H1 (cell line): ENCODE results near the gene ACCSL. TPM values are rescaled to one million over a fixed set of nuclear protein-coding genes. Genes with fewer than 3 reads are reported as not detected.

Source experiments
- CTCF ChIA-PET: fragments of 300-600 bp; sonication (Branson Sonifier 250); formaldehyde crosslinking; loops from one replicate; lab custom pipeline; 2021; ENCODE audit not compliant: partially characterized antibody; lab: Charles Lee
- POLR2A ChIA-PET: fragments of 300-600 bp; sonication (Branson Sonifier 250); formaldehyde crosslinking; loops from one replicate; lab custom pipeline; 2021; ENCODE audit warnings: inconsistent platforms; ENCODE audit not compliant: partially characterized antibody; lab: Charles Lee
- DNase-seq, 2 experiments: peaks; one replicate each; pipeline versions ENCODE4 v3.0.0 to v3.0.0-alpha.2; 2010 to 2022; ENCODE audit warnings: low spot score in 2 of 2, low read depth in 1 of 2, mixed read lengths in 1 of 2
- FAIRE-seq: peaks from 2 replicates; lab custom pipeline; 2011; peaks lifted over from hg19 to GRCh38; lab: Jason Lieb, UNC
- H2AFZ ChIP-seq: 2 replicates; pipeline ENCODE4 v1.8.1; 2012; ENCODE audit warnings: low read length, inconsistent platforms
- H2AK5ac ChIP-seq: 2 replicates; pipeline ENCODE4 v1.6.1; 2013; ENCODE audit warnings: low read depth, low read length
- H2BK120ac ChIP-seq: replicated peaks from 2 replicates; pipeline ENCODE3; 2013; ENCODE audit warnings: low read depth, low read length, inconsistent platforms
- H2BK12ac ChIP-seq: 2 replicates; pipeline ENCODE4 v1.6.1; 2013; ENCODE audit warnings: low read depth, low read length
- H2BK15ac ChIP-seq: 2 replicates; pipeline ENCODE4 v1.6.1; 2013; ENCODE audit warnings: low read length
- H2BK20ac ChIP-seq: 2 replicates; pipeline ENCODE4 v1.6.1; 2013; ENCODE audit warnings: low read length
- H2BK5ac ChIP-seq: 2 replicates; pipeline ENCODE4 v1.6.1; 2013; ENCODE audit warnings: low read depth, low read length
- H3K14ac ChIP-seq: 2 replicates; pipeline ENCODE4 v1.6.1; 2013; ENCODE audit warnings: inconsistent platforms; ENCODE audit not compliant: insufficient read length
- H3K18ac ChIP-seq: 2 replicates; pipeline ENCODE4 v1.6.1; 2013; ENCODE audit warnings: low read length; ENCODE audit errors: extremely low read depth
- H3K23ac ChIP-seq: 2 replicates; pipeline ENCODE4 v1.6.1; 2013; ENCODE audit warnings: inconsistent platforms; ENCODE audit not compliant: insufficient read length
- H3K23me2 ChIP-seq: 2 replicates; pipeline ENCODE4 v1.6.1; 2013; ENCODE audit warnings: low read depth, low read length
- H3K27ac ChIP-seq: 2 replicates; pipeline ENCODE4 v1.6.1; 2011; ENCODE audit warnings: low read depth, low read length, inconsistent platforms
- H3K27me3 ChIP-seq, 4 experiments: replicated peaks in 1 of 4; 1 replicate in 1 of 4; 2 replicates in 3 of 4; pipeline versions ENCODE4 v1.6.1 to v1.8.1; 2011 to 2013; ENCODE audit warnings: low read length in 3 of 4, mild to moderate bottlenecking in 3 of 4, inconsistent platforms in 2 of 4, mixed read lengths in 2 of 4, moderate library complexity in 1 of 4; ENCODE audit not compliant: control insufficient read depth in 3 of 4, insufficient read depth in 3 of 4; ENCODE audit errors: extremely low read depth in 1 of 4
- H3K36me3 ChIP-seq, 4 experiments: 2 replicates each; pipeline versions ENCODE4 v1.6.1 to v1.8.1; 2011 to 2013; ENCODE audit warnings: mild to moderate bottlenecking in 4 of 4, low read length in 3 of 4, moderate library complexity in 2 of 4, control low read depth in 1 of 4, inconsistent platforms in 1 of 4; ENCODE audit not compliant: insufficient read depth in 4 of 4, control insufficient read depth in 2 of 4
- H3K4ac ChIP-seq: replicated peaks from 2 replicates; pipeline ENCODE3; 2013; ENCODE audit warnings: low read length, low read depth, mixed read lengths, inconsistent platforms; ENCODE audit not compliant: insufficient read length
- H3K4me1 ChIP-seq, 4 experiments: replicated peaks in 1 of 4; 1 replicate in 1 of 4; 2 replicates in 3 of 4; pipeline versions ENCODE4 v1.6.1 to v1.8.1; 2011 to 2013; ENCODE audit warnings: low read length in 3 of 4, inconsistent platforms in 2 of 4, mixed read lengths in 1 of 4; ENCODE audit not compliant: insufficient read depth in 4 of 4, control insufficient read depth in 3 of 4
- H3K4me2 ChIP-seq, 2 experiments: 2 replicates each; pipeline versions ENCODE4 v1.6.1 to v1.8.1; 2011 to 2013; ENCODE audit warnings: low read depth in 2 of 2, low read length in 2 of 2, control low read depth in 1 of 2, inconsistent platforms in 1 of 2, mild to moderate bottlenecking in 1 of 2; ENCODE audit not compliant: insufficient read depth in 1 of 2
- H3K4me3 ChIP-seq, 4 experiments: fragments of 200-600, 300-600 bp in 1 of 4; sonication (generic), shearing (Covaris generic), sonication (Bioruptor Twin) in 1 of 4; 2 replicates each; pipeline versions ENCODE4 v1.5.1 to v1.8.1; 2011 to 2016; ENCODE audit warnings: low read length in 4 of 4, low read depth in 3 of 4, control low read depth in 2 of 4, inconsistent platforms in 2 of 4, mild to moderate bottlenecking in 2 of 4, mixed read lengths in 1 of 4, moderate library complexity in 1 of 4; ENCODE audit not compliant: insufficient read depth in 2 of 4; ENCODE audit errors: extremely low read depth in 1 of 4
- H3K56ac ChIP-seq: replicated peaks from 2 replicates; pipeline ENCODE3; 2013; ENCODE audit warnings: low read depth, mild to moderate bottlenecking, mixed read lengths, low read length, inconsistent platforms; ENCODE audit not compliant: insufficient read length
- H3K79me1 ChIP-seq: 2 replicates; pipeline ENCODE4 v1.6.1; 2013; ENCODE audit warnings: low read depth, low read length, control low read depth
- H3K79me2 ChIP-seq, 2 experiments: 2 replicates each; pipeline versions ENCODE4 v1.6.1 to v1.8.1; 2012 to 2013; ENCODE audit warnings: low read length in 2 of 2, mild to moderate bottlenecking in 2 of 2, inconsistent platforms in 1 of 2; ENCODE audit not compliant: insufficient read depth in 2 of 2, control insufficient read depth in 1 of 2
- H3K9ac ChIP-seq, 4 experiments: replicated peaks in 1 of 4; 1 replicate in 1 of 4; 2 replicates in 3 of 4; pipeline versions ENCODE4 v1.6.1 to v1.8.1; 2011 to 2013; ENCODE audit warnings: low read depth in 3 of 4, low read length in 3 of 4, control low read depth in 2 of 4, mild to moderate bottlenecking in 2 of 4, moderate library complexity in 2 of 4, inconsistent platforms in 1 of 4; ENCODE audit errors: extremely low read depth in 1 of 4
- H3K9me3 ChIP-seq, 2 experiments: 2 replicates each; pipeline versions ENCODE4 v1.6.1 to v1.8.1; 2012 to 2013; ENCODE audit warnings: mild to moderate bottlenecking in 2 of 2, moderate library complexity in 2 of 2, control low read depth in 1 of 2, inconsistent platforms in 1 of 2, low read depth in 1 of 2, low read length in 1 of 2, mixed read lengths in 1 of 2; ENCODE audit not compliant: insufficient read depth in 2 of 2
- H4K20me1 ChIP-seq, 2 experiments: replicated peaks in 1 of 2; 2 replicates each; pipeline versions ENCODE3 to v1.8.1; 2011 to 2013; ENCODE audit warnings: inconsistent platforms in 2 of 2, low read length in 2 of 2, mild to moderate bottlenecking in 1 of 2; ENCODE audit not compliant: insufficient read depth in 2 of 2, control insufficient read depth in 1 of 2
- H4K5ac ChIP-seq: 2 replicates; pipeline ENCODE4 v1.6.1; 2013; ENCODE audit warnings: low read length, low read depth, mixed read lengths, inconsistent platforms; ENCODE audit not compliant: insufficient read length
- H4K8ac ChIP-seq: 2 replicates; pipeline ENCODE4 v1.8.0; 2013; ENCODE audit warnings: mild to moderate bottlenecking, moderate library complexity, low read length, inconsistent platforms; ENCODE audit not compliant: insufficient read depth; ENCODE audit errors: extremely low read depth
- H4K91ac ChIP-seq: replicated peaks from 2 replicates; pipeline ENCODE3; 2013; ENCODE audit warnings: low read length, mixed read lengths, inconsistent platforms; ENCODE audit not compliant: insufficient read length
- CEBPB ChIP-seq: IDR thresholded peaks from 2 replicates; pipeline ENCODE4 v1.6.1; 2012; ENCODE audit warnings: low read depth, low read length
- KDM4A ChIP-seq: IDR thresholded peaks from one replicate; pipeline ENCODE4 v1.7.1; 2012; ENCODE audit warnings: low read depth, mild to moderate bottlenecking, moderate library complexity, low read length, inconsistent platforms; ENCODE audit not compliant: severe bottlenecking
- POLR2A ChIP-seq, 2 experiments: IDR thresholded peaks; 1 replicate in 1 of 2; 2 replicates in 1 of 2; pipeline ENCODE4 v1.6.1; 2011; ENCODE audit warnings: low read depth in 2 of 2, low read length in 2 of 2, mild to moderate bottlenecking in 2 of 2; ENCODE audit errors: control extremely low read depth in 1 of 2
- POLR2AphosphoS5 ChIP-seq: IDR thresholded peaks from 2 replicates; pipeline ENCODE4 v1.6.1; 2011; ENCODE audit warnings: low read depth, low read length
- POU5F1 ChIP-seq: IDR thresholded peaks from 2 replicates; pipeline ENCODE4 v1.6.1; 2011; ENCODE audit warnings: low read depth, mild to moderate bottlenecking, low read length, moderate library complexity
- SUZ12 ChIP-seq: fragments of 200-600 bp; sonication (generic); IDR thresholded peaks from 2 replicates; pipeline ENCODE4 v1.6.1; 2012; ENCODE audit warnings: mild to moderate bottlenecking, inconsistent platforms, low read length, moderate library complexity, mixed read lengths
- TAF7 ChIP-seq: optimal IDR thresholded peaks from 2 replicates; pipeline ENCODE3; 2011; ENCODE audit warnings: low read depth, mild to moderate bottlenecking, inconsistent platforms, low read length, moderate library complexity, borderline replicate concordance
- TBP ChIP-seq: IDR thresholded peaks from 2 replicates; pipeline ENCODE4 v1.6.1; 2011; ENCODE audit warnings: low read depth, low read length, improper control_type of control experiment
- TCF12 ChIP-seq: IDR thresholded peaks from 2 replicates; pipeline ENCODE4 v1.6.1; 2011; ENCODE audit warnings: low read depth, mild to moderate bottlenecking, low read length
- TEAD4 ChIP-seq: IDR thresholded peaks from 2 replicates; pipeline ENCODE4 v1.6.1; 2012; ENCODE audit warnings: low read depth, low read length, inconsistent platforms, mixed read lengths
- WGBS, 2 experiments: shearing (Covaris generic) in 1 of 2; methylation state at CpG; one replicate each; pipeline versions ENCODE4 v1.1.6 to v1.1.7; 2013 to 2015; ENCODE audit warnings: low lambda C conversion rate in 2 of 2, mixed read lengths in 2 of 2, inconsistent platforms in 1 of 2, low coverage in 1 of 2, missing lambda C conversion rate in 1 of 2; ENCODE audit not compliant: insufficient replicate concordance in 2 of 2, insufficient coverage in 1 of 2, insufficient read length in 1 of 2; ENCODE audit errors: extremely low coverage in 1 of 2, missing lambda C conversion rate in 1 of 2; 5-methylcytosine and 5-hydroxymethylcytosine counted together
- polyA plus RNA-seq, 7 experiments: library from polyadenylated mRNA; depleted of rRNA in 3 of 7; stranded (reverse) in 5 of 7; unstranded in 2 of 7; fragments of >200 nt in 5 of 7; fragments of 200-250 nt in 2 of 7; gene quantifications; 1 replicate in 5 of 7; 2 replicates in 1 of 7; 4 replicates in 1 of 7; pipeline versions ENCODE4 v1.2.1 to v1.2.3, GENCODE V29; 2011 to 2013; ENCODE audit warnings: missing spikeins in 2 of 7, mixed read lengths in 2 of 7
- total RNA-seq: library from RNA; stranded (reverse); fragmentation: NEBNext Ultra II Directional; extraction: Animal tissue kit (Norgen Biotek cat#: 25700); gene quantifications from 2 replicates; pipeline ENCODE4 v1.2.1, GENCODE V29; 2021
- TF ChIP-seq, protein P1 (sequence below): IDR thresholded peaks from 2 replicates; pipeline ENCODE4 v1.6.1; 2012; ENCODE audit warnings: low read length, inconsistent platforms

The ACCSL gene
- total and polyA plus RNA-seq, 2 of the 8 experiments (the other 6 are each of a cell fraction or from before 2014, with no cell fraction given), result not detected

DNA sequence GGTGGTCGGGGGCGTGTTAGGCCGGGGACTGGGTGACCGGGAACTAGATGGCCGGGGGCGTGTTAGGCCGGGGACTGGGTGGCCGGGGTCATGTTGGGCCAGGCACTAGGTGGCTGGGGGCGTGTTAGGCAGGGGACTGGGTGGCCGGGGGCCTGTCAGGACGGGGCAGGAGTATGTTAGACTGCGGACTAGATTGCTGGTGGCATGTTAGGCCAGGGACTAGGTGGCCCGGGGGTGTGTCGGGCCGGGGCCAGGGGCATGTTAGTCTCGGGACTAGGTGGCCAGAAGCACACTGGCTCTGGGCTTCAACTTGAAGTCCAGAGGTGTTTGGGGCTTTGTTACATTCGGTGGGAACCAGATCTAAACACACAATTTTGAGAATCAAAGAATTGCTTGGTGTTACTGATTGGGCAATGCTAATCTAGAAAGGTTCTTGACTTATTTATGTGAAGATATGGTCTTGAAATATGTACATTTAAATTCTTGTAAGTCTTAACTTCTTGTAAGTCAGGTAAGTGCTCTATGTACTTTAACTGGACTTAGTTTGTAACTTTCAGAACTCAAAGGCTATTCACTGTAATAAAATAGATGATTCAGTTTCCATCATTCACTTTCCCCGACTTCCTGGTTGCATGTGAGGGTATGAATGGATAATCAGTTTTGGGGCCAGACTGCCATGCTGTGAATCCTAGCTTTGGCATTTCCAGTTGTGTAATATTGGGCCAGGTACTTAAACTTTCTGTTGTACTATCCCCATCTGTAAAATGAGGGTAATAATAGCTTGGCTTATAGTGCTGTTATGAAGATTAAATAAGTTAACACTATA, 48.8 kb downstream of the ACCSL start:
- H3K4me1 ChIP-seq, result peaks cover 0 to 1% (median 0%) of the 10 kb centered on the region in 4 experiments; a peak in 1 of 7 replicates
- no peak overlapping the region for H2BK5ac ChIP-seq
- no peak overlapping the region for H4K91ac ChIP-seq
- no peak overlapping the region for H3K18ac ChIP-seq
- H2AK5ac ChIP-seq, result no peak overlapping the region
- H3K4me3 ChIP-seq, result peak overlapping the region; percentile 64 to 88 (median 70)
- peaks cover 4% of the 10 kb centered on the region; the same call in 1 of the 2 replicates for H3K23me2 ChIP-seq
- peak overlapping the region in 1 of 4 experiments; percentile 44; a peak in 2 of 7 replicates for H3K9ac ChIP-seq
- H3K4ac ChIP-seq, result no peak overlapping the region
- DNase-seq (no peak), FAIRE-seq (no peak)
- no peaks in the 10 kb centered on the region for H3K36me3 ChIP-seq
- H2AFZ ChIP-seq, result no peak overlapping the region; the same call in 1 of the 2 replicates
- CTCF ChIA-PET, result interaction anchor here (0.8 kb wide), 1 partner anchor 9 kb away, joined by 4 read pairs; no protein-coding TSS in a partner anchor
- H4K8ac ChIP-seq, result peak overlapping the region; percentile 14; the same call in 1 of the 2 replicates
- no peak overlapping the region for H3K27ac ChIP-seq
- peak overlapping the region; percentile 60 to 94 for H3K4me2 ChIP-seq
- H3K23ac ChIP-seq, result no peak overlapping the region
- H4K20me1 ChIP-seq, result peaks cover 3% of the 10 kb centered on the region in 2 experiments
- POLR2A ChIA-PET, result no interaction called here
- H4K5ac ChIP-seq, result no peak overlapping the region
- no peak overlapping the region for H2BK12ac ChIP-seq
- WGBS, 2 experiments, result 32% methylated on average over 10 of the region's 18 CpGs; no CpG with 5 or more reads in 1 of the 2 experiments
- no peaks in the 10 kb centered on the region for H3K9me3 ChIP-seq
- H3K27me3 ChIP-seq, result no peaks in the 10 kb centered on the region
- H3K79me2 ChIP-seq, result peaks cover 0 to 6% of the 10 kb centered on the region in 2 experiments; a peak in 2 of 4 replicates
- H2BK20ac ChIP-seq, result no peak overlapping the region
- no peak overlapping the region for H3K56ac ChIP-seq
- no peak overlapping the region for H3K14ac ChIP-seq
- H2BK120ac ChIP-seq, result no peak overlapping the region
- no peaks in the 10 kb centered on the region for H3K79me1 ChIP-seq
- no peak overlapping the region for H2BK15ac ChIP-seq
- TF ChIP-seq SUZ12, result no peak
- TF ChIP-seq, protein P1, sequence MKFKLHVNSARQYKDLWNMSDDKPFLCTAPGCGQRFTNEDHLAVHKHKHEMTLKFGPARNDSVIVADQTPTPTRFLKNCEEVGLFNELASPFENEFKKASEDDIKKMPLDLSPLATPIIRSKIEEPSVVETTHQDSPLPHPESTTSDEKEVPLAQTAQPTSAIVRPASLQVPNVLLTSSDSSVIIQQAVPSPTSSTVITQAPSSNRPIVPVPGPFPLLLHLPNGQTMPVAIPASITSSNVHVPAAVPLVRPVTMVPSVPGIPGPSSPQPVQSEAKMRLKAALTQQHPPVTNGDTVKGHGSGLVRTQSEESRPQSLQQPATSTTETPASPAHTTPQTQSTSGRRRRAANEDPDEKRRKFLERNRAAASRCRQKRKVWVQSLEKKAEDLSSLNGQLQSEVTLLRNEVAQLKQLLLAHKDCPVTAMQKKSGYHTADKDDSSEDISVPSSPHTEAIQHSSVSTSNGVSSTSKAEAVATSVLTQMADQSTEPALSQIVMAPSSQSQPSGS, result no peak
- TF ChIP-seq POU5F1, result no peak
- TF ChIP-seq TCF12, result no peak
- TF ChIP-seq KDM4A, result peak; percentile 6
- peak; percentile 40; the same call in 1 of the 2 replicates for TF ChIP-seq TEAD4
- no peak for TF ChIP-seq POLR2AphosphoS5
- TF ChIP-seq POLR2A (IDR thresholded peaks at IDR 0.05; ENCODE audit: control extremely low read depth in 1 of 2, low read depth in 2 of 2, low read length in 2 of 2), result no peak
- TF ChIP-seq CEBPB, result no peak
- TF ChIP-seq TBP, result 0 out of 2 replicates have a peak, but pooled peaks have one; percentile 13
- no peak for TF ChIP-seq TAF7
